Ishikawa (cell line): ENCODE data around the gene AKAP9.

Experiments
- CEBPB ChIP-seq: IDR thresholded peaks from 2 replicates; pipeline ENCODE4 v1.6.1; 2012
- CREB1 ChIP-seq: IDR thresholded peaks from 2 replicates; pipeline ENCODE4 v1.6.1; 2012; ENCODE audit warnings: low read depth
- EGR1 ChIP-seq: IDR thresholded peaks from 2 replicates; pipeline ENCODE4 v1.6.1; 2012
- EP300 ChIP-seq: IDR thresholded peaks from 2 replicates; pipeline ENCODE4 v1.6.1; 2012; ENCODE audit warnings: borderline replicate concordance
- FOXM1 ChIP-seq: IDR thresholded peaks from 2 replicates; pipeline ENCODE4 v1.6.1; 2012; ENCODE audit warnings: low read depth, borderline replicate concordance
- NFIC ChIP-seq: IDR thresholded peaks from 2 replicates; pipeline ENCODE4 v1.6.1; 2012
- RAD21 ChIP-seq: IDR thresholded peaks from 2 replicates; pipeline ENCODE4 v1.6.1; 2012; ENCODE audit warnings: low read depth
- REST ChIP-seq: IDR thresholded peaks from 2 replicates; pipeline ENCODE4 v1.6.1; 2012; ENCODE audit warnings: low read depth, mild to moderate bottlenecking
- TAF1 ChIP-seq: IDR thresholded peaks from 2 replicates; pipeline ENCODE4 v1.6.1; 2012; ENCODE audit warnings: low read depth, mild to moderate bottlenecking
- TCF12 ChIP-seq: IDR thresholded peaks from 2 replicates; pipeline ENCODE4 v1.6.1; 2012; ENCODE audit warnings: low read depth
- TEAD4 ChIP-seq: IDR thresholded peaks from 2 replicates; pipeline ENCODE4 v1.6.1; 2012
- USF1 ChIP-seq: IDR thresholded peaks from 2 replicates; pipeline ENCODE4 v1.6.1; 2012
- YY1 ChIP-seq: IDR thresholded peaks from 2 replicates; pipeline ENCODE4 v1.6.1; 2012; ENCODE audit warnings: low read depth
- ZBTB7A ChIP-seq: IDR thresholded peaks from 2 replicates; pipeline ENCODE4 v1.6.1; 2012; ENCODE audit warnings: low read depth
- TF ChIP-seq, protein P1 (sequence below): IDR thresholded peaks from 2 replicates; pipeline ENCODE4 v1.6.1; 2012

Gene AKAP9

GRCh38 chr7:92158660-92159575, 218.3 kb downstream of the AKAP9 start:
- no peak for TF ChIP-seq FOXM1
- no peak for TF ChIP-seq YY1
- no peak for TF ChIP-seq REST
- TF ChIP-seq, protein P1, sequence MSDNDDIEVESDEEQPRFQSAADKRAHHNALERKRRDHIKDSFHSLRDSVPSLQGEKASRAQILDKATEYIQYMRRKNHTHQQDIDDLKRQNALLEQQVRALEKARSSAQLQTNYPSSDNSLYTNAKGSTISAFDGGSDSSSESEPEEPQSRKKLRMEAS, result no peak
- no peak for TF ChIP-seq USF1
- no peak for TF ChIP-seq TAF1
- no peak for TF ChIP-seq RAD21
- no peak for TF ChIP-seq TCF12
- TF ChIP-seq CEBPB, result no peak
- TF ChIP-seq NFIC, result no peak
- TF ChIP-seq ZBTB7A, result no peak
- TF ChIP-seq TEAD4, result no peak
- TF ChIP-seq EP300, result no peak
- no peak for TF ChIP-seq CREB1
- no peak for TF ChIP-seq EGR1
